Chondrocyte (in vitro differentiated cells): ENCODE data around the gene SDK2. TPM values are rescaled to one million over a fixed set of nuclear protein-coding genes. Genes with fewer than 3 reads are reported as not detected.

Source experiments
- DNase-seq: peaks from one replicate; pipeline ENCODE4 v3.0.0; 2021; ENCODE audit warnings: mixed read lengths, low spot score
- H3K27ac Mint-ChIP-seq: one replicate; pipeline ENCODE4 v1.8.0; 2021; ENCODE audit warnings: mild to moderate bottlenecking, moderate library complexity, mixed read lengths; ENCODE audit not compliant: unreplicated experiment
- H3K27me3 Mint-ChIP-seq: 2 replicates; pipeline ENCODE4 v1.8.0; 2021; ENCODE audit warnings: low read depth, mixed read lengths
- H3K36me3 Mint-ChIP-seq: 2 replicates; pipeline ENCODE4 v1.8.0; 2021; ENCODE audit warnings: low read depth, mixed read lengths
- H3K4me1 Mint-ChIP-seq: 2 replicates; pipeline ENCODE4 v1.8.0; 2021; ENCODE audit warnings: low read depth, mild to moderate bottlenecking, mixed read lengths
- H3K4me3 Mint-ChIP-seq: one replicate; pipeline ENCODE4 v1.8.0; 2021; ENCODE audit warnings: mild to moderate bottlenecking, moderate library complexity, mixed read lengths; ENCODE audit not compliant: unreplicated experiment
- H3K9me3 Mint-ChIP-seq: 2 replicates; pipeline ENCODE4 v1.8.0; 2021; ENCODE audit warnings: low read depth, mixed read lengths
- CTCF ChIP-seq: fragments of 200-600 bp; sonication (generic); IDR thresholded peaks from 2 replicates; pipeline ENCODE4 v1.5.0; 2021; ENCODE audit warnings: antibody characterized with exemption, mild to moderate bottlenecking, moderate library complexity
- total RNA-seq: library from RNA; stranded (reverse); gene quantifications from 3 replicates; pipeline ENCODE4 v1.2.1, GENCODE V29; 2021

The SDK2 gene
- total RNA-seq, 1 donor from 2014 or later = 15.8 TPM

- H3K4me3 Mint-ChIP-seq = no peak overlapping the region
- H3K36me3 Mint-ChIP-seq = no peaks in the 10 kb centered on the region
- no peaks in the 10 kb centered on the region for H3K4me1 Mint-ChIP-seq
- no peak for DNase-seq
- no peak overlapping the region for H3K27ac Mint-ChIP-seq
- H3K9me3 Mint-ChIP-seq = no peaks in the 10 kb centered on the region
- TF ChIP-seq CTCF = no peak
- no peaks in the 10 kb centered on the region for H3K27me3 Mint-ChIP-seq
Observed at GRCh38 chr17:73520369-73520761, 123.9 kb downstream of the SDK2 start.

DNA sequence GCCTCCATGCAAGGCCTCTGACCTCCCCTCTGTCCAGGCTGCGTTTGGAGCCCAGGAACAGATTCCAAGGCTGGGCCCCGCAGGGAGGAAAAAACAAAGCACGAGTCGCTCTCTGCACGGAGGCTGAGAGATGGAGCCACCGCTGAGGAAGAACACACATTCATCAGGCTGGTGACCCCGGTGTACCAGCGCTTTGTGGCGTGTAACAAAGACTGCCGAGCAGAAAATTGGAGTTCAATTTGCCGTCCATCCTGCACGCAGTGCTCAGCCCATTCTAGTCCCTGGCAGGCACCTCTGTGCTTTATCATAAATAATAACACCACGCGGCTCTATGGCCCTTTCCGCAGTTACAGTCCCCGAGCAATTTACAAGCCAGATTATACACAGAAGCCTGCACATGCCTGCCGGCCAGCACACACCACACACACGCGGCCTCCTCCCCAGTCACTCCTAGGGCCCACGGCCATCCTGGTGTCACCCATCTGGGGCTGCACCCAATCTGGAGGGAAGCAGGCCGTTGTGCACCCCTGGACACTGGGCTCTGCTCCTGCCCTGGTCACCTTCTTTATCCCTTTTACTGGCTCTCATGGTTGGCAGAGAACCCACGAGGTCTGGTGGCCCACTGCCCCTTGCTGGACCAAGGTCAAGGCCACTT, 124.4 kb downstream of the SDK2 start:
- no peaks in the 10 kb centered on the region for H3K27me3 Mint-ChIP-seq
- H3K4me1 Mint-ChIP-seq = no peaks in the 10 kb centered on the region
- H3K9me3 Mint-ChIP-seq = no peaks in the 10 kb centered on the region
- no peak overlapping the region for H3K4me3 Mint-ChIP-seq
- no peaks in the 10 kb centered on the region for H3K36me3 Mint-ChIP-seq
- TF ChIP-seq CTCF = no peak
- H3K27ac Mint-ChIP-seq = no peak overlapping the region
- no peak for DNase-seq

DNA sequence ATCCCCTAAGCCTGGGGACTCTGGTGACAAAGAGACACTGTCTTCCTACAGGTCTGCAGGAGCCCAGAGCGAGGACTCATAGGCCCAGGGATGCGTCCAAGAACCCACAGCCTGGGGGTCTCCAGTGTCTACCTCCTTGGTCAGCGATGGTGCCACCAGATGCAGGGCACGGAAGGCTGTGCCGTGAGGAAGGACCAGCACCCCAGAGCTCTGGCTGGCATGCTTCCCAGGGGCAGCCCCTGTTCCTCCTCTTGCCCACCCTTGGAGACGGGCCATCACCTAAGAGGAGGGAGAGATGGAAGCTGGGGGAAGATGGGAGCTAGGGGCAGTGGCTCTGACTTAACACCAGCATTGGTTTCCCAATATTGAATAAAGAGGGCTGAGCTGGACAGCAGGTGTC, 125.2 kb downstream of the SDK2 start:
- DNase-seq = no peak
- Mint-ChIP-seq H3K4me1 (no peaks in the 10 kb centered on the region), H3K36me3 (no peaks in the 10 kb centered on the region), H3K27me3 (no peaks in the 10 kb centered on the region), H3K9me3 (no peaks in the 10 kb centered on the region), H3K4me3 (no peak overlapping the region), H3K27ac (no peak overlapping the region)
- TF ChIP-seq CTCF = no peak

GRCh38 chr17:73516431-73516830, 127.8 kb downstream of the SDK2 start:
- H3K4me1 Mint-ChIP-seq = no peaks in the 10 kb centered on the region
- DNase-seq = no peak
- TF ChIP-seq CTCF = no peak
- H3K27ac Mint-ChIP-seq = no peak overlapping the region
- H3K27me3 Mint-ChIP-seq = peaks cover 2% of the 10 kb centered on the region
- no peak overlapping the region for H3K4me3 Mint-ChIP-seq
- H3K9me3 Mint-ChIP-seq = no peaks in the 10 kb centered on the region
- H3K36me3 Mint-ChIP-seq = no peaks in the 10 kb centered on the region

DNA sequence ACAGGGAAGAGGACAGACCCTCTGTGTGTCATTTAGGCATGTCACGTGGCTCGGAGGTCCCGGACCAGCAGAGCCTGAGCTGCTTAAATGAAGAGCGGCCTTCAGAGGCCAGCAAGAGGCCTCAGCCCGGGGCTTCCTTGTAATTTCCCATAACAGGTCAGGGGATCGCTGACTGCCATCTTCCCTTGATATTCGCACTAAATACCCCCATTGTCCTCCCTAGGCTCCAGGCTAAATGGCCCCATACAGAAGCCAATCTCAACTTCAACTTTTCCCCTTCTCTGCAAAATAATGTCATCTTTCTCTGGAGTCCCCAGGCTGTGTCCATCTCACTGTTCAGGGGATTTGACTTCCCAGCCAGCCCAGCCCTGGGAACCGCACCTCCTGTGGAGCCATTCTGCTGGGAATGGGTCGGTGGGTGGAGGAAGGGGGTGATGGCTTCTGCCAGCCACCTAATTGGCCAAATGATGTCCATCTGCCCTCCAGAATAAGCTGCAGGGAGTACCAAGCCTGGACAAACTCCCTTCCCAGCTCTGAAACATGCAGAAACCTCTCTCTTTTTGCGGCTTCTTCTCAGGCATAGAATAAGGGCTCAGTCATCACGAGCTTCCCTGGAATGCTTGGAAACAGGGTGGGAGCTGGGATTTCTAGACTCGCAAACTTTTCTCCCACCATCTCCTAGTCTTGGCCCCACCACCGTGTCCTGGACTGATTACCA, 129.9 kb downstream of the SDK2 start:
- DNase-seq = no peak
- H3K27ac Mint-ChIP-seq = no peak overlapping the region
- no peaks in the 10 kb centered on the region for H3K36me3 Mint-ChIP-seq
- H3K4me3 Mint-ChIP-seq = no peak overlapping the region
- H3K27me3 Mint-ChIP-seq = peaks cover 2% of the 10 kb centered on the region
- H3K4me1 Mint-ChIP-seq = no peaks in the 10 kb centered on the region
- no peak for TF ChIP-seq CTCF
- H3K9me3 Mint-ChIP-seq = no peaks in the 10 kb centered on the region
